KMS-11 (cell line): ENCODE results near the gene POLR2L.

Experiments used
- H2AFZ ChIP-seq: fragments of 200-600 bp; sonication (generic); 2 replicates; pipeline ENCODE4 v1.6.1; 2016; ENCODE audit warnings: antibody characterized with exemption, mixed run types, low read depth
- H3K27ac ChIP-seq: fragments of 200-600 bp; sonication (generic); 2 replicates; pipeline ENCODE4 v1.6.1; 2016; ENCODE audit warnings: mild to moderate bottlenecking, mixed run types
- H3K27me3 ChIP-seq: fragments of 200-600 bp; sonication (generic); 2 replicates; pipeline ENCODE4 v1.6.1; 2017; ENCODE audit warnings: mild to moderate bottlenecking, low read depth, mixed run types, moderate library complexity; ENCODE audit not compliant: insufficient read depth
- H3K36me3 ChIP-seq: fragments of 200-600 bp; sonication (generic); 2 replicates; pipeline ENCODE4 v1.6.1; 2017; ENCODE audit warnings: mild to moderate bottlenecking, mixed run types; ENCODE audit not compliant: insufficient read depth
- H3K4me1 ChIP-seq: fragments of 200-600 bp; sonication (generic); 2 replicates; pipeline ENCODE4 v1.6.1; 2016; ENCODE audit warnings: mild to moderate bottlenecking, low read depth, mixed run types; ENCODE audit not compliant: poor library complexity, severe bottlenecking
- H3K4me2 ChIP-seq: fragments of 200-600 bp; sonication (generic); 2 replicates; pipeline ENCODE4 v1.7.0; 2016; ENCODE audit warnings: mild to moderate bottlenecking, mixed run types
- H3K4me3 ChIP-seq: fragments of 200-600 bp; sonication (generic); IDR thresholded peaks from 2 replicates; pipeline ENCODE4 v1.6.1; 2017; ENCODE audit warnings: low read depth, low read length, mixed read lengths; ENCODE audit not compliant: insufficient read depth
- H3K79me2 ChIP-seq: fragments of 200-600 bp; sonication (generic); 2 replicates; pipeline ENCODE4 v1.6.1; 2016; ENCODE audit warnings: low read depth, mixed run types; ENCODE audit not compliant: insufficient read depth
- H3K9ac ChIP-seq: fragments of 200-600 bp; sonication (generic); 2 replicates; pipeline ENCODE4 v1.6.1; 2016; ENCODE audit warnings: mild to moderate bottlenecking, mixed run types
- H4K20me1 ChIP-seq: fragments of 200-600 bp; sonication (generic); 2 replicates; pipeline ENCODE4 v1.6.1; 2016; ENCODE audit warnings: mild to moderate bottlenecking, mixed run types; ENCODE audit not compliant: insufficient read depth
- CTCF ChIP-seq: fragments of 200-600 bp; sonication (generic); conservative IDR thresholded peaks from 2 replicates; pipeline ENCODE4 v1.6.1; 2017; ENCODE audit warnings: low read depth, mild to moderate bottlenecking, antibody characterized with exemption, low read length, moderate library complexity, mixed read lengths

POLR2L gene

GRCh38 chr11:829847-830294 is 12.5 kb downstream of the POLR2L start:
- H3K9ac ChIP-seq: no peak overlapping the region
- H3K27me3 ChIP-seq: peaks cover 35% of the 10 kb centered on the region
- H3K4me3 ChIP-seq: no peak overlapping the region
- no peak overlapping the region for H3K27ac ChIP-seq
- H4K20me1 ChIP-seq: no peaks in the 10 kb centered on the region
- H3K79me2 ChIP-seq: no peaks in the 10 kb centered on the region
- H2AFZ ChIP-seq: peak overlapping the region; percentile 60; the same call in 1 of the 2 replicates
- H3K4me2 ChIP-seq: peak overlapping the region; percentile 99
- TF ChIP-seq CTCF: no peak
- peaks cover 64% of the 10 kb centered on the region for H3K4me1 ChIP-seq
- H3K36me3 ChIP-seq: no peaks in the 10 kb centered on the region

GRCh38 chr11:829176-829846 is 13.0 kb downstream of the POLR2L start:
- Histone ChIP-seq H4K20me1 (no peaks in the 10 kb centered on the region), H3K9ac (no peak overlapping the region), H3K4me3 (no peak overlapping the region), H3K4me1 (peaks cover 64% of the 10 kb centered on the region), H3K27me3 (peaks cover 35% of the 10 kb centered on the region), H3K36me3 (no peaks in the 10 kb centered on the region), H3K79me2 (no peaks in the 10 kb centered on the region), H2AFZ (peak overlapping the region; percentile 60; the same call in 1 of the 2 replicates), H3K27ac (no peak overlapping the region), H3K4me2 (peak overlapping the region; percentile 99)
- no peak for TF ChIP-seq CTCF

GRCh38 chr11:828506-829175 is 13.7 kb downstream of the POLR2L start:
- no peak overlapping the region for H3K9ac ChIP-seq
- no peaks in the 10 kb centered on the region for H4K20me1 ChIP-seq
- no peak for TF ChIP-seq CTCF
- no peaks in the 10 kb centered on the region for H3K36me3 ChIP-seq
- no peaks in the 10 kb centered on the region for H3K79me2 ChIP-seq
- no peak overlapping the region for H3K4me3 ChIP-seq
- no peak overlapping the region for H3K27ac ChIP-seq
- H3K27me3 ChIP-seq: peaks cover 35% of the 10 kb centered on the region
- H3K4me2 ChIP-seq: peak overlapping the region; percentile 99; the same call in 1 of the 2 replicates
- peaks cover 59% of the 10 kb centered on the region for H3K4me1 ChIP-seq
- no peak overlapping the region for H2AFZ ChIP-seq

GRCh38 chr11:827897-828192 is 14.5 kb downstream of the POLR2L start, which contains the start of gene CRACR2B:
TSS of gene CRACR2B (plus strand) at chr11:827919. CDS start at chr11:828608, 689 bp downstream.
- Histone ChIP-seq H3K27ac (no peak within 1 kb of the TSS), H3K4me2 (peak within 1 kb of the TSS; percentile 98), H3K4me3 (no peak within 1 kb of the TSS), H3K79me2 (no peaks in the 10 kb centered on the region), H4K20me1 (no peaks in the 10 kb centered on the region), H3K4me1 (peaks cover 59% of the 10 kb centered on the region), H3K36me3 (no peaks in the 10 kb centered on the region), H2AFZ (peak within 1 kb of the TSS; percentile 76), H3K27me3 (peaks cover 35% of the 10 kb centered on the region), H3K9ac (peak within 1 kb of the TSS; percentile 35; the same call in 1 of the 2 replicates)
- no peak for TF ChIP-seq CTCF
